Measurements from ENCODE around the gene CDH8. TPM values are rescaled to one million over a fixed set of nuclear protein-coding genes. Genes with fewer than 3 reads are reported as not detected.

CDH8 gene
- total RNA-seq, 1 experiment from 2014 or later: 0.42 TPM

DNA sequence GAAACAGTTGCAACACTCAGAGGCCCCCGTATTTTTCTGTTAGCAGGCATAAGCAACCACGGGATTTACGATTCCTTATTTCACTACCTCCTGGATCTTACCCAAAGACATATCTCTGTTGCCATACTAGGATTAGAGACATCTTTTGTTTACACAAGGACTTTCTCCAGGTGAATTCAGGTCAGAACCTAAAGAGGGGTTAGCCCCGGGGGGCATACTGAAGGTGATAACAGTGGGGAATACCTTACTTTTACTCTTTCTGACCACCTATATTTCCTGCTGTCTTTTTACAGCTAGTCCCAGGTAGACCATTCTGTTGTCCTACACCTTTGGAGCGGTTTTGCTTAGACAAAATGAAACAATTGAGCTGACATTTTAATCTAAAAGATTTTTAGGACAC, 27.9 kb upstream of the CDH8 start:
- intact Hi-C loops (cut with micrococcal nuclease): no loop called here
- no TSS peak for BruUV-seq (replicated peaks)
- POLR2A ChIA-PET: interaction anchor here (0.5 kb wide), 1 partner anchor 983 kb away, joined by 3 read pairs; no protein-coding TSS in a partner anchor
- Mint-ChIP-seq H3K4me1 (ENCODE audit: insufficient read depth, unreplicated experiment) (no peaks in the 10 kb centered on the region), H3K27me3 (ENCODE audit: insufficient read depth, unreplicated experiment) (peaks cover 52% of the 10 kb centered on the region), H3K4me3 (ENCODE audit: unreplicated experiment) (no peak overlapping the region), H3K27ac (ENCODE audit: low read depth, unreplicated experiment) (no peak overlapping the region), H3K36me3 (ENCODE audit: insufficient read depth, unreplicated experiment) (no peaks in the 10 kb centered on the region), H3K9me3 (ENCODE audit: unreplicated experiment) (peaks cover 8% of the 10 kb centered on the region)
- TF ChIP-seq, protein P1, sequence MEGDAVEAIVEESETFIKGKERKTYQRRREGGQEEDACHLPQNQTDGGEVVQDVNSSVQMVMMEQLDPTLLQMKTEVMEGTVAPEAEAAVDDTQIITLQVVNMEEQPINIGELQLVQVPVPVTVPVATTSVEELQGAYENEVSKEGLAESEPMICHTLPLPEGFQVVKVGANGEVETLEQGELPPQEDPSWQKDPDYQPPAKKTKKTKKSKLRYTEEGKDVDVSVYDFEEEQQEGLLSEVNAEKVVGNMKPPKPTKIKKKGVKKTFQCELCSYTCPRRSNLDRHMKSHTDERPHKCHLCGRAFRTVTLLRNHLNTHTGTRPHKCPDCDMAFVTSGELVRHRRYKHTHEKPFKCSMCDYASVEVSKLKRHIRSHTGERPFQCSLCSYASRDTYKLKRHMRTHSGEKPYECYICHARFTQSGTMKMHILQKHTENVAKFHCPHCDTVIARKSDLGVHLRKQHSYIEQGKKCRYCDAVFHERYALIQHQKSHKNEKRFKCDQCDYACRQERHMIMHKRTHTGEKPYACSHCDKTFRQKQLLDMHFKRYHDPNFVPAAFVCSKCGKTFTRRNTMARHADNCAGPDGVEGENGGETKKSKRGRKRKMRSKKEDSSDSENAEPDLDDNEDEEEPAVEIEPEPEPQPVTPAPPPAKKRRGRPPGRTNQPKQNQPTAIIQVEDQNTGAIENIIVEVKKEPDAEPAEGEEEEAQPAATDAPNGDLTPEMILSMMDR (IDR thresholded peaks at IDR 0.05; ENCODE audit: unreplicated experiment): no peak
- DNase-seq (ENCODE audit: unreplicated experiment): no peak
- CTCF ChIA-PET: no interaction called here

- TF ChIP-seq, protein P1 (IDR thresholded peaks at IDR 0.05; ENCODE audit: unreplicated experiment): no peak
- no peak overlapping the region for H3K4me3 Mint-ChIP-seq (ENCODE audit: unreplicated experiment)
- CTCF ChIA-PET: no interaction called here
- H3K4me1 Mint-ChIP-seq (ENCODE audit: insufficient read depth, unreplicated experiment): no peaks in the 10 kb centered on the region
- no peaks in the 10 kb centered on the region for H3K9me3 Mint-ChIP-seq (ENCODE audit: unreplicated experiment)
- BruUV-seq (replicated peaks): no TSS peak
- peaks cover 77% of the 10 kb centered on the region for H3K27me3 Mint-ChIP-seq (ENCODE audit: insufficient read depth, unreplicated experiment)
- no peaks in the 10 kb centered on the region for H3K36me3 Mint-ChIP-seq (ENCODE audit: insufficient read depth, unreplicated experiment)
- DNase-seq (ENCODE audit: unreplicated experiment): no peak
- no peak overlapping the region for H3K27ac Mint-ChIP-seq (ENCODE audit: low read depth, unreplicated experiment)
- POLR2A ChIA-PET: no interaction called here
- intact Hi-C loops (cut with micrococcal nuclease): no loop called here
Measured at GRCh38 chr16:62060089-62060488, 23.9 kb upstream of the CDH8 start.

DNA sequence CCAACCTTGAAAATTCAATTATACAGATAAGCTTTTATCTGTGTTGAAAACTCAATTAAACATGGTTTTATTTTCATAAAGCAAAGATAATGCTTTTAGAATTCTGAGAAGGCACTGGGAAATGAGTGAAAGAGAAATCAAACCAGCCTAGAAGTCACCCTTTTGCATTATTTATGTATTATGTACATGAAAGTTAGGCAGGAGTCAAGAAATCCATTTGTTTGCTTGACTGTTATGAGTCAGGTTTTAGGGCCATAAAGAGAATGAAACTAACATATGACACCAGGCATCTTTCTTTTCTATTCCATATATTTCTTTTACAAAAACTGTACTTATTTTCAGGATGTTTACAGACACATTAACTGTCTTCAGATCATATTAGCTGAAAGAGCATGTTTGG, 23.3 kb upstream of the CDH8 start:
- Mint-ChIP-seq H3K4me3 (ENCODE audit: unreplicated experiment) (no peak overlapping the region), H3K27me3 (ENCODE audit: insufficient read depth, unreplicated experiment) (peaks cover 77% of the 10 kb centered on the region), H3K9me3 (ENCODE audit: unreplicated experiment) (no peaks in the 10 kb centered on the region), H3K4me1 (ENCODE audit: insufficient read depth, unreplicated experiment) (no peaks in the 10 kb centered on the region), H3K27ac (ENCODE audit: low read depth, unreplicated experiment) (no peak overlapping the region), H3K36me3 (ENCODE audit: insufficient read depth, unreplicated experiment) (no peaks in the 10 kb centered on the region)
- no peak for DNase-seq (ENCODE audit: unreplicated experiment)
- TF ChIP-seq, protein P1 (IDR thresholded peaks at IDR 0.05; ENCODE audit: unreplicated experiment): no peak
- BruUV-seq (replicated peaks): no TSS peak
- intact Hi-C loops (cut with micrococcal nuclease): no loop called here
- POLR2A ChIA-PET: no interaction called here
- CTCF ChIA-PET: interaction anchor here (0.6 kb wide), 1 partner anchor 40 kb away, joined by 6 read pairs; no protein-coding TSS in a partner anchor

DNA sequence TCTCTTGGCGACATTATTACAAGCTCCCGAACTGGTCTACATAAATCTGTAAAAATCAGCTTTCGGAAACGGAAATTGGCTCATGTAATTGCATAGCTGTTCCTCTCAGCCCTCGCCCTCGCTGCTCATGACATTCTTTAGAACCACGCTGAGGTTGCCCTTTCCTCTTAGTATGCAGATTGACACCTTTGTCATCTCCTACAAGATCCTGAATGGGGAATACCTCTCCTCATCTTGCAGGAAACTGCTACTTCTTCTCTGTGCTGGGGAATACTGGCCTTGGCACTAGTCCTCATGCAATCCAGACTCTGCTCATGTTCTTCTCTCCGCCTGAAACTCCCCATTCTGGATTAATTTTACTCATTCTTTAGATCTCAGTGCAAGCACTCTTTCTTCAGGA, 22.2 kb upstream of the CDH8 start:
- H3K27ac Mint-ChIP-seq (ENCODE audit: low read depth, unreplicated experiment): no peak overlapping the region
- ChIA-PET POLR2A (no interaction called here), CTCF (no interaction called here)
- H3K9me3 Mint-ChIP-seq (ENCODE audit: unreplicated experiment): no peaks in the 10 kb centered on the region
- peaks cover 77% of the 10 kb centered on the region for H3K27me3 Mint-ChIP-seq (ENCODE audit: insufficient read depth, unreplicated experiment)
- no peak overlapping the region for H3K4me3 Mint-ChIP-seq (ENCODE audit: unreplicated experiment)
- H3K36me3 Mint-ChIP-seq (ENCODE audit: insufficient read depth, unreplicated experiment): no peaks in the 10 kb centered on the region
- no peaks in the 10 kb centered on the region for H3K4me1 Mint-ChIP-seq (ENCODE audit: insufficient read depth, unreplicated experiment)
- BruUV-seq (replicated peaks): no TSS peak
- intact Hi-C loops (cut with micrococcal nuclease): no loop called here
- TF ChIP-seq, protein P1 (IDR thresholded peaks at IDR 0.05; ENCODE audit: unreplicated experiment): no peak
- DNase-seq (ENCODE audit: unreplicated experiment): no peak
